Activated CD4-positive, alpha-beta T cell treated with anti-CD3 and anti-CD28 coated beads, Interleukin-2, amount 10 ng/mL, durations not matched to agents 7 days and 5 days (primary cell): Measurements from ENCODE around the gene DMRT2. TPM values are rescaled to one million over a fixed set of nuclear protein-coding genes. Genes with fewer than 3 reads are reported as not detected.

ENCODE experiments used
- total RNA-seq, 2 experiments: library from RNA; stranded (reverse); gene quantifications; one replicate each; pipeline ENCODE4 v1.2.3, GENCODE V29; 2021

The DMRT2 gene
- total RNA-seq, 2 experiments from 2014 or later: not detected

Other genes with a start within 250 kb of the DMRT2 start
- not detected for gene DMRT1, start 208.7 kb upstream of the DMRT2 start, total RNA-seq
- not detected for gene DMRT3, start 73.7 kb upstream of the DMRT2 start, total RNA-seq